ENCODE measurements around the gene RNF144A.

Gene RNF144A

GRCh38 chr2:6923319-6923718, 6.1 kb downstream of the RNF144A start:
- H3K36me3 ChIP-seq (ENCODE audit: insufficient read depth, low read length): no peaks in the 10 kb centered on the region
- H3K9ac ChIP-seq (ENCODE audit: low read length): no peak overlapping the region
- no peaks in the 10 kb centered on the region for H3K9me3 ChIP-seq (ENCODE audit: low read length)
- no peak overlapping the region for H3K4me3 ChIP-seq (ENCODE audit: low read depth in 1 of 2, low read length in 2 of 2)
- H3K27me3 ChIP-seq (ENCODE audit: control insufficient read depth in 1 of 2, insufficient read depth in 2 of 2, low read length in 2 of 2): no peaks in the 10 kb centered on the region
- H3K27ac ChIP-seq (ENCODE audit: low read depth, low read length): no peak overlapping the region
- H3K4me1 ChIP-seq (ENCODE audit: insufficient read depth, low read length): peaks cover 31% of the 10 kb centered on the region

- no peaks in the 10 kb centered on the region for H3K9me3 ChIP-seq (ENCODE audit: low read length)
- H3K36me3 ChIP-seq (ENCODE audit: insufficient read depth, low read length): no peaks in the 10 kb centered on the region
- H3K27me3 ChIP-seq (ENCODE audit: control insufficient read depth in 1 of 2, insufficient read depth in 2 of 2, low read length in 2 of 2): no peaks in the 10 kb centered on the region
- peaks cover 30% of the 10 kb centered on the region for H3K4me1 ChIP-seq (ENCODE audit: insufficient read depth, low read length)
- no peak overlapping the region for H3K9ac ChIP-seq (ENCODE audit: low read length)
- H3K27ac ChIP-seq (ENCODE audit: low read depth, low read length): no peak overlapping the region
- H3K4me3 ChIP-seq (ENCODE audit: low read depth in 1 of 2, low read length in 2 of 2): no peak overlapping the region
These were observed 7.1 kb downstream of the RNF144A start for GRCh38 chr2:6924101-6924923.

DNA sequence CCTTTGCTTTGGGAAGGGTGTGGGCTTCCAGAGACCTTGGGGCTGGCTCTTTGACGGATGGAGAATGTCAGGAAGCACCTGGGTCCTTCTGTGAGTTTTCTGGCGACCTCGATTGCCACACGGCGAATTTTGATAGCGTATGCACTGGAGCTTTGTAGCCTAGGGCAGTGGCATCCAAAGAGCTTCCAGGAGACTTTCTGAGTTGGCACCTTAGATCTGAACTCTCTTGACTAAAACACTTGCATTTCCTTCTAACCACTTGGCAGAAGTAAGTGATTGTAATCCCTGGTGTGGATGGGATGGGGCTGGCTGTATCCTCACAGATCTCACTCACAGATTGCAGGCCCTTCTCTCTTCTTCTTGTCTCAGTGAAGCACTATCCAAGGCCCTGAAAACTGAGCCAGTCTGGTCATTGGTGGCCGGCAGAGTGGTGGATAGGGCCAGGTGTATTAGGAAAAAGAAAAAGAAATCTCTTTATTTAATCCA, 7.8 kb downstream of the RNF144A start:
- Histone ChIP-seq H3K9me3 (ENCODE audit: low read length) (no peaks in the 10 kb centered on the region), H3K36me3 (ENCODE audit: insufficient read depth, low read length) (no peaks in the 10 kb centered on the region), H3K4me3 (ENCODE audit: low read depth in 1 of 2, low read length in 2 of 2) (no peak overlapping the region), H3K27ac (ENCODE audit: low read depth, low read length) (no peak overlapping the region), H3K4me1 (ENCODE audit: insufficient read depth, low read length) (peaks cover 26% of the 10 kb centered on the region), H3K27me3 (ENCODE audit: control insufficient read depth in 1 of 2, insufficient read depth in 2 of 2, low read length in 2 of 2) (no peaks in the 10 kb centered on the region), H3K9ac (ENCODE audit: low read length) (no peak overlapping the region)

- Histone ChIP-seq H3K4me1 (ENCODE audit: insufficient read depth, low read length) (peaks cover 26% of the 10 kb centered on the region), H3K4me3 (ENCODE audit: low read depth in 1 of 2, low read length in 2 of 2) (no peak overlapping the region), H3K36me3 (ENCODE audit: insufficient read depth, low read length) (no peaks in the 10 kb centered on the region), H3K27me3 (ENCODE audit: control insufficient read depth in 1 of 2, insufficient read depth in 2 of 2, low read length in 2 of 2) (no peaks in the 10 kb centered on the region), H3K9ac (ENCODE audit: low read length) (no peak overlapping the region), H3K27ac (ENCODE audit: low read depth, low read length) (no peak overlapping the region), H3K9me3 (ENCODE audit: low read length) (no peaks in the 10 kb centered on the region)
These were observed 9.0 kb downstream of the RNF144A start for GRCh38 chr2:6926071-6926732.

- Histone ChIP-seq H3K27ac (ENCODE audit: low read depth, low read length) (no peak overlapping the region), H3K27me3 (ENCODE audit: control insufficient read depth in 1 of 2, insufficient read depth in 2 of 2, low read length in 2 of 2) (no peaks in the 10 kb centered on the region), H3K9me3 (ENCODE audit: low read length) (no peaks in the 10 kb centered on the region), H3K9ac (ENCODE audit: low read length) (no peak overlapping the region), H3K4me3 (ENCODE audit: low read depth in 1 of 2, low read length in 2 of 2) (no peak overlapping the region), H3K4me1 (ENCODE audit: insufficient read depth, low read length) (peaks cover 26% of the 10 kb centered on the region), H3K36me3 (ENCODE audit: insufficient read depth, low read length) (no peaks in the 10 kb centered on the region)
These were observed 10.0 kb downstream of the RNF144A start for GRCh38 chr2:6927186-6927585.

DNA sequence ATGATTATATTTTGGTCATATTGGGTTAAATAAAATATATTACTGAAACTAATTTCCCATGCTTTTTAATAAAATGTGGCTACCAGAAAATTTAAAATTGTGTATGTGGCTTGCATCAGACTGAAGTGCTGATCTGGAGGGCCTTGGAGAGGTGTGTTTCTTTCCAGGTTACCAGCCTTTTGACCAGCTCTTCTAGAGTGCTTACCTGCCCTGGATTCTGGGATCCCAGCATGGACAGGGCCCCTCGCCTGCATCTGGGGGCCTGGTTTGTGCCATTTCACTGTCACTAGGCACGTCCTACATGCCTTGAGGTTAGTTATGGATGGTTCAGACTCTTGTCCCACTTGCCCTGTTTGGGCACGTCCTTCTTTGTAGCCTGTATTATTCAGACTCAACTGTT, 10.5 kb downstream of the RNF144A start:
- Histone ChIP-seq H3K4me3 (ENCODE audit: low read depth in 1 of 2, low read length in 2 of 2) (no peak overlapping the region), H3K36me3 (ENCODE audit: insufficient read depth, low read length) (no peaks in the 10 kb centered on the region), H3K9me3 (ENCODE audit: low read length) (no peaks in the 10 kb centered on the region), H3K27me3 (ENCODE audit: control insufficient read depth in 1 of 2, insufficient read depth in 2 of 2, low read length in 2 of 2) (no peaks in the 10 kb centered on the region), H3K9ac (ENCODE audit: low read length) (no peak overlapping the region), H3K27ac (ENCODE audit: low read depth, low read length) (no peak overlapping the region), H3K4me1 (ENCODE audit: insufficient read depth, low read length) (peaks cover 26% of the 10 kb centered on the region)

- H3K9ac ChIP-seq (ENCODE audit: low read length): no peak overlapping the region
- H3K4me3 ChIP-seq (ENCODE audit: low read depth in 1 of 2, low read length in 2 of 2): no peak overlapping the region
- no peaks in the 10 kb centered on the region for H3K9me3 ChIP-seq (ENCODE audit: low read length)
- no peaks in the 10 kb centered on the region for H3K36me3 ChIP-seq (ENCODE audit: insufficient read depth, low read length)
- H3K27ac ChIP-seq (ENCODE audit: low read depth, low read length): no peak overlapping the region
- H3K4me1 ChIP-seq (ENCODE audit: insufficient read depth, low read length): peaks cover 26% of the 10 kb centered on the region
- no peaks in the 10 kb centered on the region for H3K27me3 ChIP-seq (ENCODE audit: control insufficient read depth in 1 of 2, insufficient read depth in 2 of 2, low read length in 2 of 2)
These were observed 11.2 kb downstream of the RNF144A start for GRCh38 chr2:6928452-6928851.

DNA sequence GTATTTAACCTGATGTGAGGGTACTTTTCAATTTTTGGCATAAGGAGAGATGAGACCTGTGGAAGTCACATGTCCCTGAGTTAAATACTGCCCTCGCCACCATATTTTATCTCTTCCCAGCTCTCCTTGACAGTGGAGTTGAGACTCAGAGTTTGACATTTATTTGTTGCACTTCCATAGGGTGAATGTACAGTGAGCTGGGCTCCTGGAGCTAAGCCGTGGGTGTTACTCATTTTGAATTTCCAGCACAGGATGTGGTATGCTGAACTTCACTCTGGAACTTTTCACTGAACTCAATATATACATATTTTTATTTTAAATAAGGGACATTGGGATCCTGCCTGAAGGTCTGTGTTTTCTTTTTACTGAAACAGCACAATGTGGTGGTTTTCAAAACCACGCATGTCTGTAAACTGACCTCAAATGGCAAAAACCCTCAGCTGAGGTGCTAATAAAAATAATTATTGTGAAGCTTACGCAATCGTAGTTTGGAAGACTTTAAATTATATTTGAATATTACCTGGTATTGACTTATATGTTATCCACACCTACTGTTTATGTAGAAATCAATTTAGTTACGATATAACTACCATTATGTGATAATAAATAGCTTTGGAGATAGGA, 12.1 kb downstream of the RNF144A start:
- Histone ChIP-seq H3K4me1 (ENCODE audit: insufficient read depth, low read length) (peaks cover 26% of the 10 kb centered on the region), H3K27ac (ENCODE audit: low read depth, low read length) (no peak overlapping the region), H3K9ac (ENCODE audit: low read length) (no peak overlapping the region)

DNA sequence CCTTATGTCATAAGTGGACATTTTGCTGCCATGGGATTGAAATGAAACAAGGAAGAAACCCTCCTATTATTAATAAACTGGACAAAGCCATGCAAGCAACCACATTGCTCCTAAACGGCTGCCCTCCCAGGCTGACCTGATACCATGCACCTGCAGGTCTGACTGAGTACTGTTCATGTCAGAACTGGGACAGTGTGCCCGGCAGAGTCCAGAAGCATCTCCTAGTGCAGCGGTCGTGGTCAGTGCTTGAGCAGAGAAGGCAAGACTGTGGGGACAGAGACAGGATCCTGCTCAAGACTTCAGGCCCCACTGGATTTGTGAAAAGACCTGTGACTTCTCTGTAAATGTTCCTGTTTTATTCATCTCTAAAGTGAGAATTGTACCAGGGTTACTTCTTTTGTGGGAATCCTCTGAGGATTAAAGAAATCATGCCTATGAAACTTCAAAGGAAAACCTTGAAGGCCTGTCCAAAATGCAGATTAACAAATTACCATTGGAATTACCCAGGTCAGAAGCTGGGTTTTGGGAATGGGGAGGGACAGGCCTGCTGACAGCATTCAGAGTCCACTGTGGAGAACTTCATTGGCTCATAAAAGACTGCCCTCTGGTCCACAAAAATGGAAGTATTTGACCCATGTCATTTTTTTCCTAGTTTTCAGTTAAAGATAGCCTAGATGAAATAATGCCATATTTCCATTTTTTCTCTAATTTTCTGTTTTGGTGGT, 13.9 kb downstream of the RNF144A start:
- no peaks in the 10 kb centered on the region for H3K36me3 ChIP-seq (ENCODE audit: insufficient read depth, low read length)
- peaks cover 14% of the 10 kb centered on the region for H3K4me1 ChIP-seq (ENCODE audit: insufficient read depth, low read length)
- H3K27ac ChIP-seq (ENCODE audit: low read depth, low read length): no peak overlapping the region

More for the DNA sequence above, 12.1 kb downstream of the RNF144A start:
- no peaks in the 10 kb centered on the region for H3K9me3 ChIP-seq (ENCODE audit: low read length)
- H3K27me3 ChIP-seq (ENCODE audit: control insufficient read depth in 1 of 2, insufficient read depth in 2 of 2, low read length in 2 of 2): no peaks in the 10 kb centered on the region
- no peaks in the 10 kb centered on the region for H3K36me3 ChIP-seq (ENCODE audit: insufficient read depth, low read length)
- no peak overlapping the region for H3K4me3 ChIP-seq (ENCODE audit: low read depth in 1 of 2, low read length in 2 of 2)

DNA sequence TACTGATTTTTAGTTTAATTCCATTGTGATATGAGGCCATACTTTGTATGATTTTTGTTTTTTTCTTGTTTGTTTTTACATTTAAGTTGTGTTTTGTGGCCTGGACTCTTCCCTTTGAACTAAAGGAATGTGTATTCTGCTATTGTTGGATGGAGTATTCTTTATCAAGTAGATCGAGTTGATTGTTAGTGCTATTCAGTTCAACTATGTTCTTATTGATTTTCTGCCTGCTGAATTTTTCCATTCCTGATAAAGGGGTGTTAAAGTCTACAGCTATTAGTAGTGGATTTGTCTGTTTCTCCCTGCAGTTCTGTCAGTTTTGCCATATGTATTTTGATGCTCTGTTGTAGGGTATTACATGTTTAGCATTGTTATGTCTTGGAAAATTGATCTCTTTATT, 14.5 kb downstream of the RNF144A start:
- Histone ChIP-seq H3K36me3 (ENCODE audit: insufficient read depth, low read length) (no peaks in the 10 kb centered on the region), H3K4me3 (ENCODE audit: low read depth in 1 of 2, low read length in 2 of 2) (no peak overlapping the region), H3K9me3 (ENCODE audit: low read length) (no peaks in the 10 kb centered on the region), H3K4me1 (ENCODE audit: insufficient read depth, low read length) (peaks cover 7% of the 10 kb centered on the region), H3K27ac (ENCODE audit: low read depth, low read length) (no peak overlapping the region), H3K27me3 (ENCODE audit: control insufficient read depth in 1 of 2, insufficient read depth in 2 of 2, low read length in 2 of 2) (no peaks in the 10 kb centered on the region), H3K9ac (ENCODE audit: low read length) (no peak overlapping the region)

More for the DNA sequence above, 13.9 kb downstream of the RNF144A start:
- no peaks in the 10 kb centered on the region for H3K9me3 ChIP-seq (ENCODE audit: low read length)
- H3K27me3 ChIP-seq (ENCODE audit: control insufficient read depth in 1 of 2, insufficient read depth in 2 of 2, low read length in 2 of 2): no peaks in the 10 kb centered on the region
- no peak overlapping the region for H3K9ac ChIP-seq (ENCODE audit: low read length)
- no peak overlapping the region for H3K4me3 ChIP-seq (ENCODE audit: low read depth in 1 of 2, low read length in 2 of 2)

- H3K4me1 ChIP-seq (ENCODE audit: insufficient read depth, low read length): peaks cover 3% of the 10 kb centered on the region
- H3K4me3 ChIP-seq (ENCODE audit: low read depth in 1 of 2, low read length in 2 of 2): no peak overlapping the region
- no peaks in the 10 kb centered on the region for H3K27me3 ChIP-seq (ENCODE audit: control insufficient read depth in 1 of 2, insufficient read depth in 2 of 2, low read length in 2 of 2)
- H3K9ac ChIP-seq (ENCODE audit: low read length): no peak overlapping the region
- H3K9me3 ChIP-seq (ENCODE audit: low read length): no peaks in the 10 kb centered on the region
- H3K36me3 ChIP-seq (ENCODE audit: insufficient read depth, low read length): no peaks in the 10 kb centered on the region
- no peak overlapping the region for H3K27ac ChIP-seq (ENCODE audit: low read depth, low read length)
These were observed 15.0 kb downstream of the RNF144A start for GRCh38 chr2:6932206-6932605.

Measured in muscle layer of colon (tissue), 2 donors.